GM18520 (cell line): ENCODE results near the gene SRI.
"Not testable (repeated sequence)": the region's sequence is repeated elsewhere in the genome, so short reads cannot be mapped to it uniquely, and the experiment has no call there.

Experiments used
- ATAC-seq: cut with Tn5 transposase; IDR thresholded peaks from one replicate; pipeline ENCODE4 v1.9.1; 2021; ENCODE audit not compliant: unreplicated experiment

SRI gene

GRCh38 chr7:88219781-88220747 is at the start of gene SRI:
TSS of gene SRI (minus strand) at chr7:88220038. CDS start at chr7:88220026, 12 bp downstream.
- peak; percentile 38 for ATAC-seq

GRCh38 chr7:88269586-88269985 is 49.7 kb upstream of the SRI start:
- no peak for ATAC-seq

DNA sequence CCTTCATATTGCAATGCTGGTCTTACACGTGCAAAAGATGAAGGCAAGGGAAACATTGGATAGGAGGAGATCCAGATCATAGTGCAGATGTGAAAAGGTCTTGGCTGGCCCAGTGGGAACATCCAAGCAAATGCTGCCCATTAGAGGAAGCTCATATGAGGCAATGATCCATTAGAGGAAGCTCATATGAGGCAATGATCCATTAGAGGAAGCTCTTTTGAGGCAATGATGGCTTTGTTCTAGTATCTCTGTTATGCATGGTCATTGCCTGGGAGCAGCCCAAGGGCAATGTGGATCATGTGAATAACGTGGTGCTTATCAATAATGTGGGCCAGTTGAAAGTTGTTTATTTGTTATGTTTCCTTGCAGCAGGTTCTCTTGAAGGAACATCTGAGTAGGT is 49.0 kb upstream of the SRI start:
- ATAC-seq: no peak

DNA sequence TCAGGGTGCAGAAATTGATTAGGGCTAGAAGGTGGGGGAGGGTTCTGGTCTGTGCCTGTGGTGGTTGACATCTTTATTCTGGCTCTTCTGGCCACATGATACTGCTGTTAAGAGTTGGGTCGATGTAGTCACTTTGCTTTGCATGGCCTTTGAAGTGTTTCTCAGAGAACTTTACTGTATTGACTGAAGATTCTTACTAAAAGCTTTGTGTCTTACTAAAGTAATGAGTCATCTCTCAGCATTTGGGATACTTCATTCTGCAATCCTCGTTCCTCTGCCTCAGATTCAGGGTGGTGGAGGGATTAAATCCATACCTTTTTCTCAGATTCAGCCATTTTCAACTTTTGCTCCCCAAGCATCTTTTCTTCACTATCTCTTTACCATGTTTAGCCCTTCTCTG is 48.2 kb upstream of the SRI start:
- no peak for ATAC-seq

DNA sequence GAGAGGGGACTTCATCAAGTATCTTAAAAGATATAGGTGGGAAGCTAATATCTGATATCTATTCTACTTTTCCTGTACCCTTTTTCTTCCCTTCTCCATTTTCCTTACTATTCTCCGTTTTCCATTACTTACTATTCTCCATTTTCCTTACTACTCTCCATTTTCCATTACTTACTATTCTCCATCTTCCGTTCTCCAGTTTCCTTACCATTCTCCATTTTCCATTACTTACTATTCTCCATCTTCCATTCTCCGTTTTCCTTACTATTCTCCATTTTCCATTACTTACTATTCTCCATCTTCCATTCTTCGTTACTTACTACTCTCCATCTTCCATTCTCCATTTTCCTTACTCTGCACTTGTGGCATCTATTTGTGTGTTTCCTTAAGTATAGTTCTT is 47.6 kb upstream of the SRI start:
- ATAC-seq: no peak

- not testable (repeated sequence) for ATAC-seq
These were observed 45.1 kb upstream of the SRI start for GRCh38 chr7:88264987-88265386.

- ATAC-seq: no peak
These were observed 42.7 kb upstream of the SRI start for GRCh38 chr7:88262562-88262961.

- no peak for ATAC-seq
These were observed 40.9 kb upstream of the SRI start for GRCh38 chr7:88260719-88261118.

DNA sequence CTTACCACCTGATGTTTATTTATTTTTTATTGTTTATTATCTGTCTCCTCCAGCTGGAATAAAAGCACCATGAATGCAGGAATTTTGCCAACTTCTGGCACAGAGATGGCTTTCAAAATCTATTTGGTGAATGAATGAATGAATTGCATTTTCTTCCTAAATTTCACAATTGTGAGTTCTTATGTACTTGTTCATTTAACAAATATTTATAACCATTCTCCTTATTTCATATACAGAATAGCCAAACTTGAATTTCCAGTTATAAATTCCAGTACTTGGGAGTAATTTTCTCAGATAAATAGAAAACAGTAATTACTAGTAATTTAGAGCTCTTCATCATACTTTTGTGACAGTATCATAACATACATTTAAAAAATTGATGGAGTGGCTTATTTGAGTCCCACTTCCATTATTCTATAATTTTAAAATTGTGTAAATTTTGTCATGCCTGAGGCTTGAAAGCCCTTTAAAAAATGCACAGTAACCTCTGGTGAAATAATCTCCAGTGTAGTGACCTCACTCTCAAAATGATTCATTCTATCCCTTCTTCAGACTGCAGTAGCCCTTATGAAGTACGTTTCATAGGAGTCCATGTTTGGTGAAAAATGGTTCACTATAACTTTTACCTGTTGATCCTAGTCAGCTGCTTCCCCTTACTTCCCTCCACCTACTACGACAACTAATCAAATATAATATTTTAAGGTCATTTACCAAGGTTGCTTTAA is 40.0 kb upstream of the SRI start:
- ATAC-seq: no peak

GRCh38 chr7:88258296-88258695 is 38.5 kb upstream of the SRI start:
- not testable (repeated sequence) for ATAC-seq

GRCh38 chr7:88256906-88257305 is 37.1 kb upstream of the SRI start:
- no peak for ATAC-seq

- no peak for ATAC-seq
These were observed 35.0 kb upstream of the SRI start for GRCh38 chr7:88254721-88255424.

- no peak for ATAC-seq
These were observed 33.8 kb upstream of the SRI start for GRCh38 chr7:88253640-88254039.

- no peak for ATAC-seq
These were observed 24.4 kb upstream of the SRI start for GRCh38 chr7:88244258-88244657.

- ATAC-seq: peak; percentile 58
These were observed 23.6 kb upstream of the SRI start for GRCh38 chr7:88243345-88243909.

- ATAC-seq: no peak
These were observed 20.0 kb upstream of the SRI start for GRCh38 chr7:88239852-88240251.

GRCh38 chr7:88233828-88234227 is 14.0 kb upstream of the SRI start:
- no peak for ATAC-seq

DNA sequence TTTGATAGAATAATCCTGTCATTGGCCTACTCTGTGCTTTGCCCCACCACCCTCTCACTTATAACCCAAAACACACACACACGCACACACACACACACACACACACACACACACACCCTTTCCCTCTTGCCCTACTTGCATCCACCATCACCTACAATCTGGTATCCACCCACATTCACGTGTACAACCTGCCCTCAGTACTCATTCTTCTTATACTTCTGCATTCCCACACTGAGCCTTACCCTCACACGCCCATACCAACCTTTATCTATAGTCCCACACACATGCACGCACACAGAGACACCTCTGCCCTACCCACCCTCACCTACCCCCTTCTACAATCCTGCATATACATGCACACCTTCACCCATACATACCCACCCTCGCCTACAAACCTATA is 10.8 kb upstream of the SRI start:
- ATAC-seq: no peak

DNA sequence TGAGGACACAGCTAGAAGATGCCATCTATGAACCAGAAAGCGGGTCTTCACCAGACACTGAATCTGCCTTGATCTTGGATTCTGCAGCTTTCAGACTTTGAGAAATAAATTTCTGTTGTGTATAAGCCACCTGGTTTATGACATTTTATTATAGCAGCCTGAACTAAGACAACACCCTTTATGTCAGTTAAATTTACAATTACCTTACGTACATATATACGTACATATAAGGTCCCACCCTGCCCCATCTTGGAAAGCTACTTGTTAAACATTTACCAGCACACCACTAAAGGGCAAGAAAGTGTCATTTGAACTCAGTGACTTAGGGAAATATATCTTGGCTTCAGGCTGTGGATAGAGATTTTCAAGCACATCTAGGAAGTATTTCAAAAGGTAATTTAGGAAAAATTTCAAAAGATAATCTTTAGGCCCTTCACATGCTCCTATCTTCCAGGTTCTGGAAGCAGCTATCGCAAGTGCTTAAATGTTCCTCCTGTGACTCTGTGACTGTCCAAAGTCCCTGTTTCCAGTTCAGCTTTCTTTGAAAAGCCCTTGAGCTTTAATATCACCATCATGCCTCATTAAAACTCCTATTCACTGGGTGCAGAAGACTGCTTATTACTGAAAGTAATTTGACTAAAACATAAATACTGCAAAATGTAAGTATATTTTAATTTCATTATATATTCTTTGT is 9.6 kb upstream of the SRI start:
- no peak for ATAC-seq

- no peak for ATAC-seq
These were observed 7.2 kb upstream of the SRI start for GRCh38 chr7:88226886-88227516.
